Liver (tissue), 9 donors: ENCODE data around the gene NDUFAF7. TPM values are rescaled to one million over a fixed set of nuclear protein-coding genes. Genes with fewer than 3 reads are reported as not detected.

Experiments
- DNase-seq: peaks from one replicate; pipeline ENCODE4 v3.0.0-alpha.2; 2017; ENCODE audit warnings: low spot score
- H3K27ac ChIP-seq, 2 donors: one replicate each; pipeline ENCODE4 v1.7.0; 2013; ENCODE audit warnings: inconsistent platforms in 2 of 2, low read length in 2 of 2, control low read depth in 1 of 2, low read depth in 1 of 2, mild to moderate bottlenecking in 1 of 2
- H3K27me3 ChIP-seq, 4 donors: one replicate each; pipeline versions ENCODE4 v1.6.1 to v1.7.0; 2013; ENCODE audit warnings: low read length in 3 of 4, inconsistent platforms in 1 of 4, mild to moderate bottlenecking in 1 of 4, moderate library complexity in 1 of 4; ENCODE audit not compliant: control insufficient read depth in 4 of 4, insufficient read depth in 4 of 4
- H3K36me3 ChIP-seq, 4 donors: one replicate each; pipeline versions ENCODE4 v1.6.1 to v1.7.0; 2013; ENCODE audit warnings: low read length in 3 of 4, mild to moderate bottlenecking in 3 of 4, low read depth in 1 of 4, moderate library complexity in 1 of 4; ENCODE audit not compliant: control insufficient read depth in 4 of 4, insufficient read depth in 3 of 4
- H3K4me1 ChIP-seq, 4 donors: one replicate each; pipeline versions ENCODE4 v1.6.1 to v1.7.0; 2013; ENCODE audit warnings: low read length in 3 of 4, mild to moderate bottlenecking in 3 of 4, moderate library complexity in 1 of 4; ENCODE audit not compliant: control insufficient read depth in 4 of 4, insufficient read depth in 4 of 4
- H3K4me3 ChIP-seq, 3 donors: one replicate each; pipeline versions ENCODE4 v1.6.1 to v1.7.0; 2013; ENCODE audit warnings: low read length in 3 of 3, control low read depth in 1 of 3, low read depth in 1 of 3, mild to moderate bottlenecking in 1 of 3
- H3K9ac ChIP-seq, 2 donors: one replicate each; pipeline ENCODE4 v1.7.0; 2013; ENCODE audit warnings: low read length in 2 of 2, mild to moderate bottlenecking in 2 of 2, moderate library complexity in 2 of 2, control low read depth in 1 of 2, low read depth in 1 of 2
- H3K9me3 ChIP-seq, 4 donors: one replicate each; pipeline versions ENCODE4 v1.6.1 to v1.7.0; 2013; ENCODE audit warnings: low read length in 3 of 4; ENCODE audit not compliant: control insufficient read depth in 4 of 4
- EGR1 ChIP-seq, 2 donors: IDR thresholded peaks; 2 replicates each; pipeline ENCODE4 v1.6.1; 2016 to 2018; ENCODE audit warnings: antibody characterized with exemption in 2 of 2, low read depth in 2 of 2
- FOXA1 ChIP-seq: IDR thresholded peaks from 2 replicates; pipeline ENCODE4 v1.6.1; 2016; ENCODE audit warnings: antibody characterized with exemption
- FOXA2 ChIP-seq: IDR thresholded peaks from 2 replicates; pipeline ENCODE4 v1.6.1; 2016; ENCODE audit warnings: antibody characterized with exemption
- GABPA ChIP-seq, 2 donors: IDR thresholded peaks in 1 of 2; conservative IDR thresholded peaks in 1 of 2; 2 replicates each; pipeline ENCODE4 v1.6.1; 2016; ENCODE audit warnings: antibody characterized with exemption in 2 of 2, mild to moderate bottlenecking in 1 of 2, moderate library complexity in 1 of 2
- HNF4A ChIP-seq, 2 donors: conservative IDR thresholded peaks; 2 replicates each; pipeline ENCODE4 v1.6.1; 2016; ENCODE audit warnings: antibody characterized with exemption in 2 of 2, mild to moderate bottlenecking in 2 of 2
- HNF4G ChIP-seq: IDR thresholded peaks from 2 replicates; pipeline ENCODE4 v1.6.1; 2016; ENCODE audit warnings: antibody characterized with exemption
- JUND ChIP-seq, 2 donors: IDR thresholded peaks; 2 replicates each; pipeline ENCODE4 v1.6.1; 2016; ENCODE audit warnings: antibody characterized with exemption in 2 of 2
- RAD21 ChIP-seq, 2 donors: IDR thresholded peaks; 2 replicates each; pipeline ENCODE4 v1.6.1; 2016; ENCODE audit warnings: antibody characterized with exemption in 2 of 2, mild to moderate bottlenecking in 2 of 2
- RXRA ChIP-seq, 2 donors: IDR thresholded peaks; 2 replicates each; pipeline ENCODE4 v1.6.1; 2017 to 2018; ENCODE audit warnings: antibody characterized with exemption in 2 of 2, mild to moderate bottlenecking in 1 of 2
- SP1 ChIP-seq: IDR thresholded peaks from 2 replicates; pipeline ENCODE4 v1.6.1; 2018; ENCODE audit warnings: antibody characterized with exemption, mild to moderate bottlenecking
- TAF1 ChIP-seq: conservative IDR thresholded peaks from 2 replicates; pipeline ENCODE4 v1.6.1; 2016; ENCODE audit warnings: antibody characterized with exemption, mild to moderate bottlenecking
- YY1 ChIP-seq: IDR thresholded peaks from 2 replicates; pipeline ENCODE4 v1.6.1; 2016; ENCODE audit warnings: antibody characterized with exemption, mild to moderate bottlenecking
- WGBS: extraction: QIAGEN DNeasy Blood & Tissue Kit; methylation state at CpG from one replicate; pipeline ENCODE4 v1.1.7; 2013; 5-methylcytosine and 5-hydroxymethylcytosine counted together
- polyA plus RNA-seq, 2 donors: library from polyadenylated mRNA; stranded (reverse) in 1 of 2; unstranded in 1 of 2; fragments of 200-250 nt in 1 of 2; fragments of >200 nt in 1 of 2; fragmentation: Nextera tagmentation in 1 of 2; extraction: Ambion mirVana in 1 of 2; gene quantifications; one replicate each; pipeline versions ENCODE4 v1.2.1 to v1.2.3, GENCODE V29; 2013 to 2015
- total RNA-seq, 2 donors: library from RNA; depleted of rRNA; stranded (reverse); fragments of >200 nt; gene quantifications; one replicate each; pipeline ENCODE4 v1.2.3, GENCODE V29; 2014
- TF ChIP-seq, protein P1 (sequence below): IDR thresholded peaks from 2 replicates; pipeline ENCODE4 v1.6.1; 2016; ENCODE audit warnings: antibody characterized with exemption
- TF ChIP-seq, protein P2 (sequence below): IDR thresholded peaks from 2 replicates; pipeline ENCODE4 v1.6.1; 2016; ENCODE audit warnings: antibody characterized with exemption
- TF ChIP-seq, protein P3 (sequence below): IDR thresholded peaks from 2 replicates; pipeline ENCODE4 v1.6.1; 2016; ENCODE audit warnings: antibody characterized with exemption
- TF ChIP-seq, protein P4 (sequence below): IDR thresholded peaks from 2 replicates; pipeline ENCODE4 v1.6.1; 2016; ENCODE audit warnings: antibody characterized with exemption, mild to moderate bottlenecking
- TF ChIP-seq, protein P5 (sequence below): fragments of 150-350 bp; IDR thresholded peaks from 2 replicates; pipeline ENCODE4 v1.5.1; 2017; ENCODE audit warnings: improper control_type of control experiment, low read depth, low read length; ENCODE audit not compliant: missing input control
- donor health status: healthy.
- donor health status: healthy.
- donor health status: healthy.
- donor health status: healthy.
- donor health status: healthy.

Gene NDUFAF7
- total and polyA plus RNA-seq, 4 donors: 8.7 to 13.6 (median 11.3) TPM

DNA sequence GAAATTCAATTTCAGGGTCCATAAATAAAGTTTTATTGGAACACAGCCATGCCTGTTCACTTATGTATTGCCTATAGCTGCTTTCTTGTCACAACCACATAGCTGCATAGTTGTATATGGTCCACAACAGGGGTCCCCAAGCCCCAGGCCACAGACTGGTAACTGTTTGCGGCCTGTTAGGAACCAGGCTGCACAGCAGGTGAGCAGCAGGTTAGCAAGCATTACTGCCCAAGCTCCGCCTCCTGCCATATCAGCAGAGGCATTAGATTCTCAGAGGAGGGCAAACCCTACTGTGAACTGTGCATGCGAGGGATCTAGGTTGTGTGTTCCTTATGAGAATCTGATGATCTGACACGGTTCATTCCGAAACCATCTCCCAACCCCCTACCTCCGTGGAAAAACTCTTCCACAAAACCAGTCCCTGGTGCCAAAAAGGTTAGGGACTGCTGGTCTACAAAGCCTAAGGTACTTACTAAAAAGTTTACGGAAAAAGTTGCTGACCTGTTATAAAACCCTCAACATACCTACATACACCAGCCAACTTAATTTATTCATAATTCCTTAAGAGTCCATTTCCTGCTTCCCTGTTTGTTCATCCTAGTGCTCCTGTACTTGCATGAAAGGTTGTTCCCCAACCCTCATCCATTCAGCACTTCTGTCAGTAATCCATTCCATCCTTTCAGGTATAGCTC, 40.1 kb downstream of the NDUFAF7 start:
- H3K27me3 ChIP-seq: no peaks in the 10 kb centered on the region
- no peaks in the 10 kb centered on the region for H3K9me3 ChIP-seq
- DNase-seq: no peak
- no peak overlapping the region for H3K9ac ChIP-seq
- 89% methylated on average over 7 of the region's 7 CpGs for WGBS
- no peak overlapping the region for H3K27ac ChIP-seq
- TF ChIP-seq FOXA1 (no peak), YY1 (no peak)
- TF ChIP-seq, protein P1, sequence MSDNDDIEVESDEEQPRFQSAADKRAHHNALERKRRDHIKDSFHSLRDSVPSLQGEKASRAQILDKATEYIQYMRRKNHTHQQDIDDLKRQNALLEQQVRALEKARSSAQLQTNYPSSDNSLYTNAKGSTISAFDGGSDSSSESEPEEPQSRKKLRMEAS: no peak
- TF ChIP-seq, protein P2, sequence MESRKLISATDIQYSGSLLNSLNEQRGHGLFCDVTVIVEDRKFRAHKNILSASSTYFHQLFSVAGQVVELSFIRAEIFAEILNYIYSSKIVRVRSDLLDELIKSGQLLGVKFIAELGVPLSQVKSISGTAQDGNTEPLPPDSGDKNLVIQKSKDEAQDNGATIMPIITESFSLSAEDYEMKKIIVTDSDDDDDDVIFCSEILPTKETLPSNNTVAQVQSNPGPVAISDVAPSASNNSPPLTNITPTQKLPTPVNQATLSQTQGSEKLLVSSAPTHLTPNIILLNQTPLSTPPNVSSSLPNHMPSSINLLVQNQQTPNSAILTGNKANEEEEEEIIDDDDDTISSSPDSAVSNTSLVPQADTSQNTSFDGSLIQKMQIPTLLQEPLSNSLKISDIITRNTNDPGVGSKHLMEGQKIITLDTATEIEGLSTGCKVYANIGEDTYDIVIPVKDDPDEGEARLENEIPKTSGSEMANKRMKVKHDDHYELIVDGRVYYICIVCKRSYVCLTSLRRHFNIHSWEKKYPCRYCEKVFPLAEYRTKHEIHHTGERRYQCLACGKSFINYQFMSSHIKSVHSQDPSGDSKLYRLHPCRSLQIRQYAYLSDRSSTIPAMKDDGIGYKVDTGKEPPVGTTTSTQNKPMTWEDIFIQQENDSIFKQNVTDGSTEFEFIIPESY: no peak
- peaks cover 0 to 36% (median 30%) of the 10 kb centered on the region in 4 donors for H3K36me3 ChIP-seq
- H3K4me1 ChIP-seq: no peaks in the 10 kb centered on the region
- no peak overlapping the region for H3K4me3 ChIP-seq

DNA sequence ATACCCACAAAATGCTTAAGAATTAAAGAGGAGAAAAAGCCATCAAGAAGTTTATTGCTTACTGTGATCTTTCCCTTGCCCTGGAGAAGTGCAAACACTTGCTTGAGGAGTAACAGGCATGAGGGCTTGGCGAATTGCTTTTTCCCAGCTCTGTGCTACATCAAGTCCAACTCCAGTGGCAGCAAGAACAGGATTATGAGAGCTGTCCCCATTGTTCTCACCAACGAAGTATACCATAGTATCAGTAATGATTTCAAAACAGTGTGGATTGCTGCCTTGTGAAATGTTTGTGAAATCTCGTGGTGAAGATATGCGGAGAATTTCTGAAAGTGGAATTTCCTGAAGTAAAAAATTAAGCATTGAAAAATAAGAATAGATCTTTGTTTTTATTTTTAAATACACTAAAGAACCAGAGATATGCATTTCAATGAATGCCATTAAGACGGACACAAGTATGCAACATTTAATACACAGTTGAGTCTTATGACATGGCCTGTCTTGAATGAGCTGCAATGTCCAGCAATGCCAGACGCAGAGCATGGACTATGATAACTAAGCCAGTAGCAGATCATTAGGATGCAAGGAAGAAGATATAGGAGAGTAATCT, 43.0 kb downstream of the NDUFAF7 start:
- Histone ChIP-seq H3K4me1 (no peaks in the 10 kb centered on the region), H3K9me3 (no peaks in the 10 kb centered on the region), H3K9ac (no peak overlapping the region), H3K4me3 (no peak overlapping the region), H3K36me3 (peaks cover 0 to 30% (median 25%) of the 10 kb centered on the region in 4 donors), H3K27ac (no peak overlapping the region), H3K27me3 (no peaks in the 10 kb centered on the region)
- WGBS: 86% methylated on average over 6 of the region's 6 CpGs
- no peak for DNase-seq
- TF ChIP-seq RXRA (IDR thresholded peaks at IDR 0.05) (no peak), JUND (IDR thresholded peaks at IDR 0.05) (no peak), HNF4A (conservative IDR thresholded peaks at IDR 0.05) (no peak), GABPA (IDR thresholded peaks at IDR 0.05 in 1 of 2, conservative IDR thresholded peaks at IDR 0.05 in 1 of 2) (no peak), EGR1 (IDR thresholded peaks at IDR 0.05; ENCODE audit: low read depth in 2 of 2) (no peak)

DNA sequence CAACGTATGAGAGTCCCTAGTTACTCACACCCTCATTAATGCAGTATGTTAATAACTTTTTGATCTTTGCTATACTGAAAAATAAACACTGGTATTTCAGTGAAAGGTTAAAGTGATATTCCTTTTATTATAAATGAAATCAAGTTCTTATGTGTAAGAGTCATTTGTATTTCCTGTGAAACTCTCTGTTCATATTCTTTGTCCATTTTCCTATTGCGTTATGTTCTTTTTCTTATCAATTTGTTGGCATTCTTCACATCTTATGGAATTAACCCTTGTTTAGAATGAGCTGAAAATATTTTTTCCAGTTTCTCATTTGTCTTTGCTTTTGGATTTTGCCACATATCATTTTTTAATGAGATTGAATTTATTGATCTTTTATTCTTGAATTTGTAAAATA, 44.8 kb downstream of the NDUFAF7 start:
- Histone ChIP-seq H3K4me3 (no peak overlapping the region), H3K4me1 (no peaks in the 10 kb centered on the region), H3K27ac (no peak overlapping the region), H3K27me3 (no peaks in the 10 kb centered on the region), H3K9ac (no peak overlapping the region), H3K9me3 (no peaks in the 10 kb centered on the region), H3K36me3 (peaks cover 1 to 38% (median 22%) of the 10 kb centered on the region in 4 donors)
- no peak for DNase-seq
- WGBS: 89% methylated on average over 2 of the region's 2 CpGs
- TF ChIP-seq SP1 (no peak), JUND (IDR thresholded peaks at IDR 0.05) (no peak), GABPA (IDR thresholded peaks at IDR 0.05 in 1 of 2, conservative IDR thresholded peaks at IDR 0.05 in 1 of 2) (no peak), EGR1 (IDR thresholded peaks at IDR 0.05; ENCODE audit: low read depth in 2 of 2) (no peak), RXRA (IDR thresholded peaks at IDR 0.05) (no peak), FOXA1 (no peak), FOXA2 (no peak), RAD21 (IDR thresholded peaks at IDR 0.05) (no peak), TAF1 (no peak), HNF4G (no peak)
- TF ChIP-seq, protein P3, sequence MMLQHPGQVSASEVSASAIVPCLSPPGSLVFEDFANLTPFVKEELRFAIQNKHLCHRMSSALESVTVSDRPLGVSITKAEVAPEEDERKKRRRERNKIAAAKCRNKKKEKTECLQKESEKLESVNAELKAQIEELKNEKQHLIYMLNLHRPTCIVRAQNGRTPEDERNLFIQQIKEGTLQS: no peak
- TF ChIP-seq, protein P4, sequence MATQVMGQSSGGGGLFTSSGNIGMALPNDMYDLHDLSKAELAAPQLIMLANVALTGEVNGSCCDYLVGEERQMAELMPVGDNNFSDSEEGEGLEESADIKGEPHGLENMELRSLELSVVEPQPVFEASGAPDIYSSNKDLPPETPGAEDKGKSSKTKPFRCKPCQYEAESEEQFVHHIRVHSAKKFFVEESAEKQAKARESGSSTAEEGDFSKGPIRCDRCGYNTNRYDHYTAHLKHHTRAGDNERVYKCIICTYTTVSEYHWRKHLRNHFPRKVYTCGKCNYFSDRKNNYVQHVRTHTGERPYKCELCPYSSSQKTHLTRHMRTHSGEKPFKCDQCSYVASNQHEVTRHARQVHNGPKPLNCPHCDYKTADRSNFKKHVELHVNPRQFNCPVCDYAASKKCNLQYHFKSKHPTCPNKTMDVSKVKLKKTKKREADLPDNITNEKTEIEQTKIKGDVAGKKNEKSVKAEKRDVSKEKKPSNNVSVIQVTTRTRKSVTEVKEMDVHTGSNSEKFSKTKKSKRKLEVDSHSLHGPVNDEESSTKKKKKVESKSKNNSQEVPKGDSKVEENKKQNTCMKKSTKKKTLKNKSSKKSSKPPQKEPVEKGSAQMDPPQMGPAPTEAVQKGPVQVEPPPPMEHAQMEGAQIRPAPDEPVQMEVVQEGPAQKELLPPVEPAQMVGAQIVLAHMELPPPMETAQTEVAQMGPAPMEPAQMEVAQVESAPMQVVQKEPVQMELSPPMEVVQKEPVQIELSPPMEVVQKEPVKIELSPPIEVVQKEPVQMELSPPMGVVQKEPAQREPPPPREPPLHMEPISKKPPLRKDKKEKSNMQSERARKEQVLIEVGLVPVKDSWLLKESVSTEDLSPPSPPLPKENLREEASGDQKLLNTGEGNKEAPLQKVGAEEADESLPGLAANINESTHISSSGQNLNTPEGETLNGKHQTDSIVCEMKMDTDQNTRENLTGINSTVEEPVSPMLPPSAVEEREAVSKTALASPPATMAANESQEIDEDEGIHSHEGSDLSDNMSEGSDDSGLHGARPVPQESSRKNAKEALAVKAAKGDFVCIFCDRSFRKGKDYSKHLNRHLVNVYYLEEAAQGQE: no peak
- TF ChIP-seq, protein P5, sequence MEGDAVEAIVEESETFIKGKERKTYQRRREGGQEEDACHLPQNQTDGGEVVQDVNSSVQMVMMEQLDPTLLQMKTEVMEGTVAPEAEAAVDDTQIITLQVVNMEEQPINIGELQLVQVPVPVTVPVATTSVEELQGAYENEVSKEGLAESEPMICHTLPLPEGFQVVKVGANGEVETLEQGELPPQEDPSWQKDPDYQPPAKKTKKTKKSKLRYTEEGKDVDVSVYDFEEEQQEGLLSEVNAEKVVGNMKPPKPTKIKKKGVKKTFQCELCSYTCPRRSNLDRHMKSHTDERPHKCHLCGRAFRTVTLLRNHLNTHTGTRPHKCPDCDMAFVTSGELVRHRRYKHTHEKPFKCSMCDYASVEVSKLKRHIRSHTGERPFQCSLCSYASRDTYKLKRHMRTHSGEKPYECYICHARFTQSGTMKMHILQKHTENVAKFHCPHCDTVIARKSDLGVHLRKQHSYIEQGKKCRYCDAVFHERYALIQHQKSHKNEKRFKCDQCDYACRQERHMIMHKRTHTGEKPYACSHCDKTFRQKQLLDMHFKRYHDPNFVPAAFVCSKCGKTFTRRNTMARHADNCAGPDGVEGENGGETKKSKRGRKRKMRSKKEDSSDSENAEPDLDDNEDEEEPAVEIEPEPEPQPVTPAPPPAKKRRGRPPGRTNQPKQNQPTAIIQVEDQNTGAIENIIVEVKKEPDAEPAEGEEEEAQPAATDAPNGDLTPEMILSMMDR: no peak
